Raji (cell line): ENCODE measurements around the gene GPX2.

Source experiments
- POLR2A ChIP-seq: IDR thresholded peaks from 2 replicates; pipeline ENCODE4 v1.6.1; 2011; ENCODE audit warnings: low read depth, low read length, control low read depth; ENCODE audit not compliant: insufficient read depth

The GPX2 gene

DNA sequence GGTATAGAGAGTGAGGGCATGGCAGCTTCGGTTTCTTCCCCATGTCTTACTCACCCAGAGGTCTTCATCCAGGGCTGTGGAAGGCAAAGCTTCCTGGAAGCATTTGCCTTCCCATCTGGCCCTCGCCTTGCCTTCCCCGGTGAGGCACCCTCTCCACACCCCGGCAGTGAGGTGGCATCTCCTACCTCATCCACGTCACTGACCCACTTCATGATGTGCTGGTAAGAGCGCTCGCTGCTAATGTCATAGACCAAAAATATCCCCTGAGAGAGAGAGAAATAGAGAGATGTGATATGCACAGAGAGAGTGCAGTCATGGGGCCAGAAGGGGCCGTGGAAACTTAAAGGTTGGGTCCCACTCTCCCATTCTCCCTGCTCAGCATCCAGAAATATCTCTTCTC lies 8.3 kb upstream of the GPX2 start:
- TF ChIP-seq POLR2A = no peak

DNA sequence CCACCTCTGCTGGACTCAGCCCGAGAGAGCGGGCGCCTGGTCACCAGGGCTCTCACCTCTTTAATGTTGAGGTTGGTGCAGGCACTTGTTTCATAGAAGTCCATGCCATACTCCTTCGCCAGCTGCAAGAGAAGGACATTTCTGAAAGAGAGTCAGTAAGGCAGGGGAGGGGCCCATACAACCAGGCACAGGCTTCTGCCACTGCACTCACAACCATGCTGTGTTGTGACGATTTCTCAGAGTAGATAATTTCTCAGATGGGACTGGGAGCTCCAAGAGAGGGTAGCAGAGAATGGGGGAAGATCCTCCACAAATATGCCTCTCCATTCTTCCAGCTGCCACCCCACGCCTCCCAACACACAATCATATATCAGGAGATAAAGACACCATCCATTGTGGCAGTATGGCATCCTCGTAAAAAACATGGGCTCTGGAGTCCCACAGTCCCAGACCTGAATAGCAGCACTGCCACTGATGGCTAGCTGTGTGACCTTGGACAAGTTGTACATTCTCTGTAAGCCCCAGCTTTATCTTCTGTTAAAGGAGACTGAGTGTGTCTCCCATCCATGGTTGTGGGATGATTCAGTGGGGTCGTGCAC lies 6.2 kb upstream of the GPX2 start:
- no peak for TF ChIP-seq POLR2A

DNA sequence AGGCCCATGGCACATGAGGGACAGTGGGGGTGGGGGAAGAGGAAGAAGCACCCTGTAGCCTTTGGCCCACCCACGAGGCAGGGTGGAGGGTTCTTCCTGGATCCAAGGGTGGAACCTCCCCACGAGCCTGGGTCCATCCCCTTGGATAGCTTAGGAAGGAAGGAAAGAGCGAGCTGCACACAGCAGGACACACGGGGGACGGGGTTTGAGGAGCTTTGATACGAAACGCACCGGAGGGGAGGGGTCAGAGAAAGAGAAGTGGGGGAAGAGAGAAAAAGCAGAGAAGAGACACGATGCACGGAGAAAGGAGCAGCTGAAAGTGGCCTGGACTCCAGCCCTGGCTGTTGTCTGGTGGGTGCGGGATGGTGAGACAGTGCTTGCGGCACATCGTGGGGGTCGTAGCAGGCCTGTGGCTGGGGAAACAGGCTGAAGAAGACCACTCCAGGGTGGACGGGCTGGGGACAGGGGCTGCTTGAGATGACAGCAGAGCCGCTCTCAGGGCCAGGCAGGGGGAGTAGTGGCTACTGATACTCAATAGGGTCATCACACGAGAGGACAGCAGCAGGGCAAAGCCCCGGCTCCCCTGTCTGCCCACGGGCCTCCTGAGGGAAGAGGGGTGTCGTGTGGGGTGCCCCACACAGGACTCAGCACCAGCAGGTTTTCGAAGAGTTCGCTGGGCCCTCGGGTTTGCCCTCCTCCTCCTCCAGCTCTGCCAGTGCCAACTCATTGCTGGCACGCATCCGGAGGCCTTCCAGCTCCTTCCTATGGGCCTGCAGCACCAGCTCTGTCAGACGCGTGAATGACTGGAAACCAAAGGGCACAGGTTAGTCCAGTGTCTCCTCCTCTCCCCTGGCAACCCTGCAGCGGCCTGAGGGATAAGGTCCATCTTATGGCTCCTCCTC lies 5.4 kb upstream of the GPX2 start:
- TF ChIP-seq POLR2A = no peak

- no peak for TF ChIP-seq POLR2A
These were observed 3.9 kb upstream of the GPX2 start for GRCh38 chr14:64946310-64947045.

GRCh38 chr14:64945431-64946178 lies 3.1 kb upstream of the GPX2 start:
- no peak for TF ChIP-seq POLR2A

- TF ChIP-seq POLR2A = no peak
These were observed 2.3 kb upstream of the GPX2 start for GRCh38 chr14:64944861-64945260.

- no peak for TF ChIP-seq POLR2A
These were observed 1.5 kb upstream of the GPX2 start for GRCh38 chr14:64944041-64944440.

GRCh38 chr14:64943556-64943955 lies 1.0 kb upstream of the GPX2 start:
- no peak for TF ChIP-seq POLR2A

GRCh38 chr14:64940336-64940910 lies 2.1 kb downstream of the GPX2 start:
- no peak for TF ChIP-seq POLR2A

DNA sequence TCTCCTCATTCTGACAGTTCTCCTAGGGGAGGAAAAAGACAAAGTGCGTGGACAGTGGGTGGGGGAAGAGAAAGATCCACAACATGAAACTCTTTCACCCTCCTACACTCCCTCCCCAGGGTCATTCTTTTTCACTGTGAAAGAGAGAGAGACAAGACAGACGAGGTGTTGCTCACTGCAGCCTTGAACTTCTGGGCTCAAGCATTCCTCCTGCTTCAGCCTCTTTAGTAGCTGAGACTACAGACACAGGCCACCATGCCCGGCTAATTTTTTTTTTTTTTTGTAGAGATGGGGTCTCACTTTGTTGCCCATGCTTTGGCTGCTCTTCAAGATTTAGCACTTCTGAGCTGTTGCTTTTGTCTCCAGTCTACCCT lies 2.7 kb downstream of the GPX2 start:
- TF ChIP-seq POLR2A = no peak

DNA sequence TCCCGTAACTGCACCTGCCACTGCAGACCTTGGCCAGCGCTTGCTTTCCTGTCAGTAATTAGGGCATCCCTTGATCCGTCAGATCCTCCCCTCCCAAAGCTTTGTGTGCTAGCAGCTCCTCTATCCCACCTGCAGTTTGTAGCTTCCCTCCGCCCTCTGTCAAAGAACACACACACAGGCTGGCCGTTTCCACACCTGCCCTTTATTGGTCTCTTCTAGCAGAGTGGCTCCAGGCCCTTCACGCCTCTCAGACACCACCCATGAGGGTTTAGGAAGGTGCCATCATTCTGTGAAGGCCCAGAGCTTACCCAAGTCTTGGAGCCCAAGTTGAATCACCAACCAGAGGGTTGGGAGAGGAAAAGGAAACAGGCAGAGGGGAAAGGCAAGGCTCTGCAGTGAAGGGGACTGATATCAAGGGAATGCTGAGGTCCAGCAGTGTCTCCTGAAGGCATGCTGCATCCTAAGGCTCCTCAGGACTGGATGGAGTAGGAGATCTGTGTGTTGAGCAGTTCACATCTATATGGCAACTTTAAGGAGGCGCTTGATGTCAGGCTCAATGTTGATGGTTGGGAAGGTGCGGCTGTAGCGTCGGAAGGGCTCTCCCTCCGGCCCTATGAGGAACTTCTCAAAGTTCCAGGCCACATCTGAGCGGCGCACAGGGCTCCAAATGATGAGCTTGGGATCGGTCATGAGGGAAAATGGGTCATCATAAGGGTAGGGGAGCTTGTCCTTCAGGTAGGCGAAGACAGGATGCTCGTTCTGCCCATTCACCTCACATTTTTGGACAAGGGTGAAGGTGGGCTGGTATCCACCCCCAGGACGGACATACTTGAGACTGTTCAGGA lies 3.4 kb downstream of the GPX2 start:
- TF ChIP-seq POLR2A = no peak

DNA sequence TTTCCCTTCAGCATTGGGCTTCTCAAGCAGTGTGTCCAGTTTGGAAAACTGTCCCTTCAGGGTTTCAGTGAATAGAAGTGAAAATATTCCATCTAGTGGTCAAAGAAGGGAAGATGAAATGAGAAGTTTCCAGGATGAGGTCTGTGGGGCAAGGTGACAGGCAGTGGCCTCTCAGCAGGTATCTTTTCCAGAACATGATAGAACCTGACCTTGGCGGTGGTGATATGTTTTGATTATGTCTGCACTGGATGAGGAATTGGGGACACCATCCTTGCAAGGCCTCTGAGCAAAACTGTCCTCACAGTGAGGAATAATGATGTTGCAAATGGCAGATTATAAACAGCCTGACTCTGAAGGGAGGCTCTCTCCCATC lies 4.7 kb downstream of the GPX2 start:
- no peak for TF ChIP-seq POLR2A

DNA sequence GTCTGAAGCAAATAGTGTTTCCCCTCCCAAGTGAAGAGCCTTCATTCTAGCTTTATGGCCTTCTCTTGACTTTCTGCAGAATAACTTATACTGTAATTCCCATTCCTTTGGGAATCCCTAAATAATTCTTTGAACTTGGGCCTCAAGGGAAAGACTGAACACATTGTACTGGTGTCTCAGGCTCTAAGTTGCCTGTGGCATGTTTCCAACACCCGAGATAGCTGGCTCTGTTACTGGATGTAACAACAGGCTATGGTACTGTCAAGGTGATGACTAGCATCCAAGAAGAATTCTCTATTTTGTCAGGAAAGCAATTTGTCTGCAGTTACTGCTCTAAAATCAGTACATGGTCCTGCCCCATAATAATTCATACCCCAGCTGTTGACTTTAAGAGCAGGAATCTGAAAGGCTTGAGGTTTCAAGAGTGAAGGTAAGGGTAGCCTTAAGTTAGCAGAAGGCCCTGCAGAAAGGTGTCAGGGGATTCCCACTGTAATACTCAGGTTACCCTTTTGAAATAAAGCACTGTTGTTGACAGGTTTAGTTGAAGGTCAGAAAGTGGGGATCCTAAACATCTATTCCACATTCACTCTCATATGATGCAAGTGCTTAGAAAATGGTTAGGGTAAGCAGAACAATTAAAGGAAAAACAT lies 5.2 kb downstream of the GPX2 start:
- TF ChIP-seq POLR2A = no peak

GRCh38 chr14:64935508-64935907 lies 7.0 kb downstream of the GPX2 start:
- TF ChIP-seq POLR2A = no peak
